ENCODE data around the gene FAM149B1. TPM values are rescaled to one million over a fixed set of nuclear protein-coding genes. Genes with fewer than 3 reads are reported as not detected.
A peak's percentile ranks its signal among the peaks of the same experiment; 100 is the strongest.
"Not testable (repeated sequence)": the region's sequence is repeated elsewhere in the genome, so short reads cannot be mapped to it uniquely, and the experiment has no call there.

FAM149B1 gene
- polyA plus RNA-seq, 4 donors = 36.9 to 45.6 (median 41.5) TPM

GRCh38 chr10:73229567-73229966, 61.6 kb downstream of the FAM149B1 start:
- DNase-seq (ENCODE audit: low read depth in 4 of 4, low spot score in 3 of 4) = no peak

DNA sequence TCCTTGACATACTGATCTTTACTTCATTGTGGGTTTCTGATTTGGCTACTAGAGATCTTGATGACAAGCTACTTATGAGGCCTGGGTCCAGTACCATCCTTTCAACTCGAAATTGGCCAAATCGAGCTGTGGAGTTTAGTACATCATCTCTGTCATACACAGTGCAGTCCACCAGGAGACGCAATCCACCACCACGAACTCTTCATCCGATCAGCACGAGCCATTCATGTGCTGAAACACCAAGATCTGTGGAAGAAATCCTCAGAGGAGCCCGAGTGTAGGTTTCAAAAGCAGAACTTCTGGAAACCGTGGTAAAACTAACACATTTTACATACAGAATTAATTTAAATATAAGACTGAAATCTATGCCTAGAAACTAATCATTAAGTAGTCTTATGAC, 65.0 kb downstream of the FAM149B1 start:
- DNase-seq (ENCODE audit: low read depth in 4 of 4, low spot score in 3 of 4) = no peak

DNA sequence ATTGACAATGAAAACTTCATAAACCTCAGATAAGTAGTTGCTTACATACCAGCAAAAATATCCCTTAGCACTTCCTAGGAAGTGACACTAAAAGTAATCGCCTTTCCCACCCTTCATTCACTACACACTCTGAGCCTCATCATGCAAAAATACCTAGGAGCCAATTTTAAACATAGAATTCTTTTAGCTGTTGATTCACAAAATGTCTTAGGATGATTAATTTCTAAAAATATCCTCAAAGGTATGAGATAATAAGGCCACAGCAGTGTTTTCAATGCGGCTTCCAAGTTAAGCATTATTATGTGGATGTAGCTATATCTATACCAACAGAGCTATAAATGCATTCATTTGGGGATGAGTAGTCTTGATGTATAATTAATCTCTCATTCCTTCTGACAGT, 66.0 kb downstream of the FAM149B1 start:
- no peak for DNase-seq (ENCODE audit: low read depth in 4 of 4, low spot score in 3 of 4)

DNA sequence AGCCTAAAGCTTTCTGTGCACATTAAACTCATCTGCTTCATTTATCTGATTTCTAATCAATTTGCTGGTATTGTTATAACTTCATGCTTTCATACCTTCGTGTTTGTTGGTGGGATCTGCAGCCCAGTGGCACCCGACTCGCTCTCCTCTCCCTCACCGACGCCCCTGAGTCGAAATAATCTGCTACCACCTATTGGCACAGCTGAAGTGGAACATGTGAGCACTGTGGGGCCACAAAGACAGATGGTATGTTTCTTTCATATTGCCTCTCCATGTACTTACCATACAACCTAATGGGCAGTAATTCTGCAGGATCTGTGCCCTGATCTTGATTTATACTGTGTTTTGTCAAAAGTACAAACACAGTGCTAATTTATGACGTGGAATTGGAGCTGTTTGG, 66.8 kb downstream of the FAM149B1 start:
- DNase-seq (ENCODE audit: low read depth in 4 of 4, low spot score in 3 of 4) = no peak

GRCh38 chr10:73238990-73239566, 71.2 kb downstream of the FAM149B1 start:
- no peak for DNase-seq (ENCODE audit: low read depth in 4 of 4, low spot score in 3 of 4)

DNA sequence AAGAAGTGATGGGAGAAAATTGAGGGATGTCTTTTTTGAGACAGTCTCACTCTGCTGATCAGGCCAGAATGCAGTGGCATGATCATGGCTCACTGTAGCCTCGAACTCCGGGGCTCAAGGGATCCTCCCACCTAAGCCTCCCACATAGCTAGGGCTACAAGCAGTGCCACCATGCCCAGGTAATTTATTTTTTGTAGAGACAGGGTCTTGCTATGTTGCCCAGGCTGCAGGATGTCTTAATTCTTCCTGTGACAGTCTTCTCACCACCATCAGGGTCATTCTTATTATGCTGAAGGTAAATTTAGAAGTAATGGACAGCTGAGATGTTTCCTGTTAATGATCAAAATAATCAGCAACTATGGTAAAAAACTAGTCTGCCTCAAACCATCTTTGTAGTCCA, 72.0 kb downstream of the FAM149B1 start:
- no peak for DNase-seq (ENCODE audit: low read depth in 4 of 4, low spot score in 3 of 4)

- no peak for DNase-seq (ENCODE audit: low read depth in 4 of 4, low spot score in 3 of 4)
Observed at GRCh38 chr10:73244866-73245477, 77.1 kb downstream of the FAM149B1 start.

GRCh38 chr10:73246322-73246645, 78.4 kb downstream of the FAM149B1 start:
- no peak for DNase-seq (ENCODE audit: low read depth in 4 of 4, low spot score in 3 of 4)

DNA sequence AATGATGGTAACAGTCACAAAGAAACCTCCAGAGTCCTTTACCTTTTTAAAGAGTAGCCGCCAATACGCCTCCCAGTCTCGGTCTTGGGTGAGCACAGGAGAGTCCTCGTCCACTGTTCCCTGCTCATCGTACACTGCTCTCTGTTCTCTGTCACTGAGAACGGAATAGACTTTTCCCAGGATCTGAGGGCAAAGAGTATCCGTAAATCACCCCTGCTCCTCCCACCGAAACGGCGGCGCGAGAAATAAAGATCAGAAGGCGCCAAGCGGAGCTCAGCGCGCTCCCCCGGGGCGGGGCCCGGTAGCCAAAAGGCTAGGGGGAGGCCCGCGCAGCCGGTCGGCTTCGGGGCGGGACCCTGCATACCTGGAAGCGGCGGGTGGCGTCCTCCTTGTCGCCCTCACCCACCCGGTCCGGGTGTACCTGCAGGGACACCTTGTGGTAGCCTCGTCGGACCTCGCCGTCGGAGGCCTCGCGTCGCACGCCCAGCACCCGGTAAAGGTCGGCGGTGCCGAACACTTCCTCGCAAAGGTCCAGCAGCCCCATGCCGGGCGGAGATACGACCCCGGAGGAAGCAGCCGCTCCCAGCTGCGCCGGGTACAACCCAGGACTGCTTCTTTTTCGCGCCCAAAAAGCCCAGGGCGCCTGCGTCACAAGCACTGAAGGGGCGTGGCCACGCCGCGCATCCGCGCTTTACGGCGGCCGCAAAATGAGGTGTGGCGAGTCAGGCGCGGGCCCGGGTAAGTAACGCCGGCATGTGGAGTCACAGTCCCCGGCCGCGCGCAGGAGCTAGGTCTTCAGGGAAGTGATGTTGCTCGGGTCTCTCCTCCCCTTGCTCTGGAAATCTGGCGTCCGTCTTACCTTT, 79.0 kb downstream of the FAM149B1 start, which contains the start of gene DNAJC9:
Gene DNAJC9, minus strand, starts transcription at position 610 of the 863 bp plus-strand sequence. Its CDS starts 66 bp downstream, at position 544.
- peak; percentile 89 to 95 (median 90) for DNase-seq (ENCODE audit: low read depth in 4 of 4, low spot score in 3 of 4)

DNA sequence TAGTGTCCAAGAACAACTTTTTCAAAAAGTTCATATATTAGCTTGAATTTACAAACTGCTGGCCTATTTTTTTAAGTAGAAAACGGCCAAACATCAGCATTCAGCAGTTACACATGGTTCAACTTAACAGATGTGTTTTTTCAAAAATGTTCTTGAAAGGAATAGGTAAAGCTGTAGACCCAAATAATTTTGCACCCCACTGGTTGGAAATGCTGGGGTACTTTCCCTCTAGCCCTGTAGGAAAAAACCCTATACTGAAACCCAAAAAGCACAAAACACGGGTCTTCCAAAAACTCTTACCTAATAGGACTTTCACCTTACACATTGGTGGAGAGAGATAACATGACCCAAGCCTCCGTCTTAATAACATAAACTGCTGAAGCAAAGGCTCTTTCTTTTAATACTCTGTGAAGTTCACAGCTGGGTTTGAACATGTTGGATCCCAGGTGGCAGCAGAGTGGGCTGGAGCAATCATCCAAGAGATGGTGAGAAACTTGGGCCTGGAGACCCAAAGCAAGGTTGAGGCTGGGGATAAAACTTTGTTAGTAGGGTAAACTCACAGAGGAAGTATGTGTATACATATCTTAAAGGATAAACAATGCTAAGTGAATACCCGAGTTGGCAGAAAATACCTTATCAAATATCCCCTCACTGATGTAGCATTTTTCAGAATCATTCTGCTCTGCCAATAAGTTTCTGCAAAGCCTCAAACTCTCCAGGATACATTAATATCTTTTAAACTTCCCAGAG, 79.8 kb downstream of the FAM149B1 start:
- DNase-seq (ENCODE audit: low read depth in 4 of 4, low spot score in 3 of 4) = no peak

- no peak for DNase-seq (ENCODE audit: low read depth in 4 of 4, low spot score in 3 of 4)
Observed at GRCh38 chr10:73248259-73248724, 80.4 kb downstream of the FAM149B1 start.

DNA sequence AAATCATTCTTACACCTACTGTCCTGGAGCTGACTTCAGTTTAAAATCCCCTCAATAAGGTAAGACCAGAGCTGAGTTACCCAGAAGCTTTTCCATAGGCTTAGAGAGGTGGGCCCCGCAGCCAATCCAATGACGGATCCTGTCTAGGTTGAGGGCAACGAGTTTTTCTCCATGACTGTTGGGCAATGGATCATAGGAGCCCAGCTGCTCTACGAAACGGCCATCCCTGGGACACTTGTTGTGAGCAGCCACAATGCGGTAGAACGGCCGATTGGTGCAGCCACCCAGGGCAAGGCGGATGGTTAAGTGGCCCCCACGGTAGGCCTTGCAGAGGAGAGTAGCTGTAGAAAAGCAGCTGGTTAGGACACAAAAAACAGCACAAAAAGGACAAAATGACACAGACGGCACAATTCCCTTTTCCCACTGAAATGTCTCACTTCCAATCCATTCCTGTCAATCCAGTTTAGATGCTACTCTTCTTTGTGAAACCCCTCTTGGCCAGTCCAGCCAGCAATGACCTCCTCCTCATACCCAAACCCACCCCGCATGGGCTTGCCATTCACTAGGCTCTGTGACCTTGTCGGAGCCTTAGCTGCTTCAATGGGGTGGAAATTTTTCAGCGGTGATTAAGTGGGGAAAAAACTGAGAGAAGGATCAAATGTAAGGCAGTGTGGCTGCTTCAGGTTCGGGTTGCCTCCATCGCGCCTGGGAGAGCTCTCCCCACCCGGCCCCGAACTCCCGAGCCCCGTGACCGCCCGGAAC, 83.9 kb downstream of the FAM149B1 start:
- DNase-seq (ENCODE audit: low read depth in 4 of 4, low spot score in 3 of 4) = no peak

GRCh38 chr10:73252445-73253224, 84.7 kb downstream of the FAM149B1 start, which contains the start of gene MRPS16:
MRPS16 (minus strand) TSS chr10:73252644; CDS start chr10:73252482, 162 bp downstream.
- DNase-seq (ENCODE audit: low read depth in 4 of 4, low spot score in 3 of 4) = peak; percentile 93 to 94 (median 94)

DNA sequence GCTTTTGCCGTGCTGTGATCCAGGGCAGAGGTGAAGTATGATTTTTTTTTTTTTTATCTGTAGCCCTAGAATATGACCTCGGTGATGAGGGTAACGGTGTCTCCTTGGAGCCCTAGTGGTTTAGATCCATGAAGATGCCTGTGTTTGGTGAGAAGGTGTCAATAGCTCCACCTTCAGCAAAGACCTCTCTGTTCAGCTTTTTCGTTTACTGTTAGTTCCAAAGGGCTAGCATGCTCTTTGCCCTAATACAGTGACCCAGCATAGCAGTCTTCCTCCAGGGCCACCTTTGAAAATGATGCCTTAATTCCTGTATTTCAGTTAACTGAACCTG, 85.3 kb downstream of the FAM149B1 start:
- DNase-seq (ENCODE audit: low read depth in 4 of 4, low spot score in 3 of 4) = no peak

DNA sequence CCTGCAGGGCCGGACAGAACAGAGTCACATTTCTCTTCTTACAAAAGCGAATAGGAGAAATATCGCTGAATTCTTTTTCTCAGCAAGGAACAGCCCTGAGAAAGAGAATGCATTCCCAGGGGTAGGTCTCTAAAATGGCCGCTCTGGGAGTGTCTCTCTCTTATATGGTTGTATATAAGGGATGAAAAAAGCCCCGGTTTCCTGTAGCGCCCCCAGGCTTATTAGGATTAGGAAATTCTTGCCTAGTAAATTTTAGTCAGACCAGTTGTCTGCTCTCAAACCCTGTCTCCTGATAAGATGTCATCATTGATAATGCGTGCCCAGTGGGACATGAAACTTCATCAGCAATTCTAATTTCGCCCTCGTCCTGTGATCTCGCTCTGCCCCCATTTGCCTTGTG, 90.7 kb downstream of the FAM149B1 start:
- DNase-seq (ENCODE audit: low read depth in 4 of 4, low spot score in 3 of 4) = not testable (repeated sequence)

DNA sequence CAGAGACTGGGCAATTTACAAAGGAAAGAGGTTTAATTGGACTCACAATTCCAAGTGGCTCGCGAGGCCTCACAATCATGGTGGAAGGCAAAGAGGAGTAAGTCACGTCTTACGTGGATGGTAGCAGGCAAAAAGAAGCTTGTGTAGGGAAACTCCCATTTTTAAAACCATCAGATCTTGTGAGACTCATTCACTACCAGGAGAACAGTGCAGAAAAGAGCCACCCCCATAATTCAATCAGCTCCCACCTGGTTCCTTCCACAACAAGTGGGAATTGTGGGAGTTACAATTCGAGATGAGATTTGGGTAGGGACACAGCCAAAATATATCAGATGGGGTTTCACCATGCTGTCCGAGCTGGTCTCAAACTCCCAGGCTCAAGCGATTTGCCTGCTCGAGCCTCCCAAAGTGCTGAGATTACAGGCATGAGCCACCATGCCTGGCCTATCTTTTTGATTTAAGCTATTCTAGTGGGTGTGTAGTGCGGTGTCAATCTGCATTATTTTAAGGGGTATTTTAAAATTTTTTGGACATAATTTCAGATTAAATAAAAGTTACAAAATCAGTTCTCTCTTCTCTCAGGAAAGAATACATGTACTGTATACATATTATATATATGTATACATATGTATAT, 93.6 kb downstream of the FAM149B1 start:
- no peak for DNase-seq (ENCODE audit: low read depth in 4 of 4, low spot score in 3 of 4)

DNA sequence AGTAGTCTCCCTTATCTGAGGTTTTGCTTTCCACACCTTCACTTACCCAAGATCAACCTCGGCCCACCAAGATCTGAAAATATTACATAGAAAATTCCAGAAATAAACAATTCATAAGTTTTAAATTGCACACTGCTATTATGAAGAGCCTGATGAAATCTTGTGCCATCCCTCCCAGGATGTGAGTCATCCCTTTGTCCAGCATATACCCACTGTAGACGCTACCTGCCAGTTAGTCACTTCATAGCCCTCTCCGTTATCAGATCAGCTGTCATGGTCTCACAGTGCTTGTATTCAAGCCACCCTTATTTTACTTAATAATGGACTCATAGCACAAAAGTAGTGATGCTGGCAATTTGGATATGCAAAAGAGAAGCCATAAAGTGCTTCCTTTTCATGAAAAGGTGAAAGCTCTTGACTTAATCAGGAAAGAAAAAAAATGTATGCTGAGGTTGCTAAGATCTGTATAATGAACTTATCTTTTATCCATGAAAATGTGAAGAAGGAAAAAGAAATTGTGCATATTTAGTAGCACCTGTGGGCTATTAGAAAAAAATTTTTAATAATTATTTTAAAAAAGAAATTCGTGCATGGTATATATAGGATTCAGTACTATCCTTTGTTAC, 94.3 kb downstream of the FAM149B1 start:
- DNase-seq (ENCODE audit: low read depth in 4 of 4, low spot score in 3 of 4) = no peak

GRCh38 chr10:73262880-73263555, 95.1 kb downstream of the FAM149B1 start:
- no peak for DNase-seq (ENCODE audit: low read depth in 4 of 4, low spot score in 3 of 4)

Measured in right renal pelvis (tissue), 4 donors.